Kidney capillary endothelial cell (primary cell): ENCODE results near the gene KRTAP4-1.
"Not testable (repeated sequence)": the region's sequence is repeated elsewhere in the genome, so short reads cannot be mapped to it uniquely, and the experiment has no call there.

Experiments
- DNase-seq: peaks from one replicate; pipeline ENCODE4 v3.0.0-alpha.2; 2018; ENCODE audit warnings: low spot score

KRTAP4-1 gene

GRCh38 chr17:41184480-41184961, at the start of gene KRTAP4-1:
Gene KRTAP4-1, minus strand, starts transcription at chr17:41184911. Its CDS starts 57 bp downstream, at chr17:41184854.
- no peak for DNase-seq

- not testable (repeated sequence) for DNase-seq
These were observed 47.8 kb upstream of the KRTAP4-1 start, which contains the start of gene KRTAP9-3 for GRCh38 chr17:41232399-41233105. Gene KRTAP9-3, plus strand, starts transcription at chr17:41232449. Its CDS starts 53 bp downstream, at chr17:41232502.

GRCh38 chr17:41231731-41232130, 47.0 kb upstream of the KRTAP4-1 start:
- DNase-seq: no peak

GRCh38 chr17:41230094-41230493, 45.4 kb upstream of the KRTAP4-1 start:
- no peak for DNase-seq

- DNase-seq: not testable (repeated sequence)
These were observed 41.9 kb upstream of the KRTAP4-1 start, which contains the start of gene KRTAP9-2 for GRCh38 chr17:41226598-41227095. Gene KRTAP9-2, plus strand, starts transcription at chr17:41226648. Its CDS starts 7 bp downstream, at chr17:41226655.

- DNase-seq: no peak
These were observed 41.3 kb upstream of the KRTAP4-1 start for GRCh38 chr17:41226051-41226450.

- DNase-seq: no peak
These were observed 39.1 kb upstream of the KRTAP4-1 start for GRCh38 chr17:41223821-41224220.

- no peak for DNase-seq
These were observed 31.0 kb upstream of the KRTAP4-1 start for GRCh38 chr17:41215681-41216080.

GRCh38 chr17:41212524-41213169, 27.9 kb upstream of the KRTAP4-1 start:
- no peak for DNase-seq

GRCh38 chr17:41211845-41212466, 27.2 kb upstream of the KRTAP4-1 start:
- no peak for DNase-seq

- DNase-seq: no peak
These were observed 14.8 kb upstream of the KRTAP4-1 start for GRCh38 chr17:41199421-41200078.

- DNase-seq: no peak
These were observed 11.4 kb upstream of the KRTAP4-1 start for GRCh38 chr17:41196068-41196467.

GRCh38 chr17:41190328-41190727, 5.6 kb upstream of the KRTAP4-1 start:
- DNase-seq: no peak

- not testable (repeated sequence) for DNase-seq
These were observed 5.2 kb upstream of the KRTAP4-1 start, which contains the start of gene KRTAP9-1 for GRCh38 chr17:41189837-41190318. Gene KRTAP9-1, plus strand, starts transcription at chr17:41189887. Its CDS starts 0 bp downstream, at chr17:41189887.

GRCh38 chr17:41186872-41187271, 2.2 kb upstream of the KRTAP4-1 start:
- DNase-seq: no peak

- DNase-seq: no peak
These were observed 290 bp upstream of the KRTAP4-1 start for GRCh38 chr17:41185001-41185400.

- DNase-seq: no peak
These were observed 5.7 kb downstream of the KRTAP4-1 start for GRCh38 chr17:41178843-41179616.

- peak; percentile 4 for DNase-seq
These were observed 6.4 kb downstream of the KRTAP4-1 start for GRCh38 chr17:41178341-41178740.

- no peak for DNase-seq
These were observed 6.9 kb downstream of the KRTAP4-1 start, which contains the start of gene KRTAP4-2 for GRCh38 chr17:41177727-41178271. Gene KRTAP4-2, minus strand, starts transcription at chr17:41178221. Its CDS starts 57 bp downstream, at chr17:41178164.

- DNase-seq: no peak
These were observed 7.8 kb downstream of the KRTAP4-1 start for GRCh38 chr17:41176744-41177387.
